CMK (cell line): ENCODE measurements around the gene CCDC34.
"Not testable (repeated sequence)": the region's sequence is repeated elsewhere in the genome, so short reads cannot be mapped to it uniquely, and the experiment has no call there.

Source experiments
- DNase-seq: peaks from one replicate; pipeline ENCODE4 v3.0.0-alpha.2; 2010; ENCODE audit warnings: low read depth

Gene CCDC34

GRCh38 chr11:27361649-27362431, 1.2 kb downstream of the CCDC34 start:
- DNase-seq, result no peak

GRCh38 chr11:27358296-27358695, 4.7 kb downstream of the CCDC34 start:
- no peak for DNase-seq

- no peak for DNase-seq
These were observed 5.8 kb downstream of the CCDC34 start for GRCh38 chr11:27357250-27357649.

GRCh38 chr11:27356624-27357222, 6.3 kb downstream of the CCDC34 start:
- DNase-seq, result no peak

GRCh38 chr11:27355575-27356104, 7.4 kb downstream of the CCDC34 start:
- DNase-seq, result no peak

- DNase-seq, result no peak
These were observed 8.6 kb downstream of the CCDC34 start for GRCh38 chr11:27354359-27354965.

- DNase-seq, result no peak
These were observed 9.2 kb downstream of the CCDC34 start for GRCh38 chr11:27353593-27354358.

- DNase-seq, result no peak
These were observed 10.2 kb downstream of the CCDC34 start for GRCh38 chr11:27352781-27353180.

GRCh38 chr11:27350511-27350910, 12.5 kb downstream of the CCDC34 start:
- DNase-seq, result no peak

GRCh38 chr11:27349919-27350318, 13.1 kb downstream of the CCDC34 start:
- DNase-seq, result no peak

- no peak for DNase-seq
These were observed 14.6 kb downstream of the CCDC34 start for GRCh38 chr11:27348340-27348873.

- DNase-seq, result no peak
These were observed 15.4 kb downstream of the CCDC34 start for GRCh38 chr11:27347359-27348339.

GRCh38 chr11:27339941-27340340, 23.1 kb downstream of the CCDC34 start:
- DNase-seq, result no peak

GRCh38 chr11:27334764-27335163, 28.3 kb downstream of the CCDC34 start:
- not testable (repeated sequence) for DNase-seq

GRCh38 chr11:27331981-27332380, 31.0 kb downstream of the CCDC34 start:
- DNase-seq, result no peak

GRCh38 chr11:27330633-27331270, 32.3 kb downstream of the CCDC34 start:
- no peak for DNase-seq

GRCh38 chr11:27329867-27330632, 33.0 kb downstream of the CCDC34 start:
- no peak for DNase-seq

- no peak for DNase-seq
These were observed 34.4 kb downstream of the CCDC34 start for GRCh38 chr11:27328614-27329013.

GRCh38 chr11:27327064-27327463, 36.0 kb downstream of the CCDC34 start:
- DNase-seq, result not testable (repeated sequence)
